IMR-90 (cell line): ENCODE measurements around the gene CNTN4. TPM values are rescaled to one million over a fixed set of nuclear protein-coding genes. Genes with fewer than 3 reads are reported as not detected.

Experiments used
- ATAC-seq: fragments of 200-7000 bp; cut with Tn5 transposase; 2 replicates; pipeline ENCODE4 v1.9.1; 2020; ENCODE audit warnings: low read depth, mild to moderate bottlenecking, moderate library complexity
- BruUV-seq: library from RNA; stranded (reverse); fragments of 400-500 nt; replicated peaks from 2 replicates; lab custom pipeline; 2021; lab: Mats Ljungman, UMichigan
- CTCF ChIA-PET: fragments of 300-600 bp; formaldehyde crosslinking; extraction: SDS; loops from one replicate; lab custom pipeline; 2021; ENCODE audit warnings: antibody characterized with exemption; lab: Yijun Ruan, JAX
- POLR2A ChIA-PET: fragments of 300-600 bp; sonication (Branson Sonifier 250); formaldehyde crosslinking; loops from one replicate; lab custom pipeline; 2022; ENCODE audit warnings: antibody characterized with exemption; ENCODE audit not compliant: unreplicated experiment; lab: Charles Lee
- DNase-seq: peaks from one replicate; pipeline ENCODE4 v3.0.0; 2013
- H2AFZ ChIP-seq: replicated peaks from 2 replicates; pipeline ENCODE3; 2013; ENCODE audit warnings: low read length, mild to moderate bottlenecking; ENCODE audit not compliant: poor library complexity
- H2AK5ac ChIP-seq: 2 replicates; pipeline ENCODE4 v1.6.1; 2013; ENCODE audit warnings: low read depth, low read length, inconsistent platforms
- H2AK9ac ChIP-seq: replicated peaks from 2 replicates; pipeline ENCODE3; 2013; ENCODE audit warnings: mild to moderate bottlenecking, low read depth, low read length, moderate library complexity; ENCODE audit not compliant: poor library complexity
- H2BK120ac ChIP-seq: 2 replicates; pipeline ENCODE4 v1.6.1; 2013; ENCODE audit warnings: low read depth, low read length, inconsistent platforms
- H2BK15ac ChIP-seq: 3 replicates; pipeline ENCODE4 v1.6.1; 2013; ENCODE audit warnings: low read depth, low read length, inconsistent platforms
- H2BK20ac ChIP-seq: 2 replicates; pipeline ENCODE4 v1.6.1; 2013; ENCODE audit warnings: low read depth, mild to moderate bottlenecking, inconsistent platforms, low read length, moderate library complexity
- H2BK5ac ChIP-seq: 2 replicates; pipeline ENCODE4 v1.6.1; 2013; ENCODE audit warnings: mild to moderate bottlenecking, low read depth, low read length, inconsistent platforms; ENCODE audit not compliant: poor library complexity, severe bottlenecking
- H3K14ac ChIP-seq: replicated peaks from 2 replicates; pipeline ENCODE4 v1.6.1; 2013; ENCODE audit warnings: low read depth, low read length, inconsistent platforms
- H3K18ac ChIP-seq: 2 replicates; pipeline ENCODE4 v1.6.1; 2013; ENCODE audit warnings: low read depth, low read length, control low read depth
- H3K23ac ChIP-seq: 2 replicates; pipeline ENCODE4 v1.6.1; 2013; ENCODE audit warnings: low read depth, low read length, inconsistent platforms
- H3K27ac ChIP-seq: 2 replicates; pipeline ENCODE4 v1.5.1; 2013; ENCODE audit warnings: mild to moderate bottlenecking, control low read depth, low read length; ENCODE audit not compliant: insufficient read depth
- H3K27me3 ChIP-seq: 2 replicates; pipeline ENCODE4 v1.6.1; 2013; ENCODE audit warnings: low read length; ENCODE audit not compliant: control insufficient read depth, insufficient read depth
- H3K36me3 ChIP-seq: 2 replicates; pipeline ENCODE4 v1.6.1; 2013; ENCODE audit warnings: low read length, mixed read lengths; ENCODE audit not compliant: control insufficient read depth, insufficient read depth
- H3K4ac ChIP-seq: 2 replicates; pipeline ENCODE4 v1.6.1; 2013; ENCODE audit warnings: low read depth, low read length, inconsistent platforms
- H3K4me1 ChIP-seq: 2 replicates; pipeline ENCODE4 v1.6.1; 2013; ENCODE audit warnings: low read length, mixed read lengths; ENCODE audit not compliant: control insufficient read depth, insufficient read depth
- H3K4me2 ChIP-seq: 2 replicates; pipeline ENCODE4 v1.6.1; 2013; ENCODE audit warnings: low read depth, mild to moderate bottlenecking, control low read depth, low read length, moderate library complexity
- H3K4me3 ChIP-seq: 2 replicates; pipeline ENCODE4 v1.5.1; 2013; ENCODE audit warnings: low read depth, mild to moderate bottlenecking, control low read depth, low read length, moderate library complexity; ENCODE audit not compliant: insufficient read depth
- H3K56ac ChIP-seq: 2 replicates; pipeline ENCODE4 v1.6.1; 2013; ENCODE audit warnings: low read length, inconsistent platforms; ENCODE audit not compliant: insufficient read depth; ENCODE audit errors: extremely low read depth
- H3K79me1 ChIP-seq, 2 experiments: 2 replicates each; pipeline ENCODE4 v1.6.1; 2013; ENCODE audit warnings: low read length in 2 of 2, inconsistent platforms in 1 of 2, low read depth in 1 of 2
- H3K9ac ChIP-seq: 2 replicates; pipeline ENCODE4 v1.6.1; 2013; ENCODE audit warnings: low read depth, low read length, control low read depth
- H3K9me1 ChIP-seq: 2 replicates; pipeline ENCODE4 v1.6.1; 2013; ENCODE audit warnings: low read length, inconsistent platforms; ENCODE audit not compliant: insufficient read depth
- H3K9me3 ChIP-seq: 2 replicates; pipeline ENCODE4 v1.6.1; 2013; ENCODE audit warnings: low read length; ENCODE audit not compliant: control insufficient read depth, insufficient read depth
- H4K20me1 ChIP-seq: 2 replicates; pipeline ENCODE4 v1.6.1; 2013; ENCODE audit warnings: low read length, inconsistent platforms; ENCODE audit not compliant: insufficient read depth
- H4K5ac ChIP-seq: 2 replicates; pipeline ENCODE4 v1.6.1; 2013; ENCODE audit warnings: mild to moderate bottlenecking, low read depth, low read length, control low read depth
- H4K8ac ChIP-seq, 2 experiments: 2 replicates each; pipeline ENCODE4 v1.6.1; 2013; ENCODE audit warnings: low read depth in 2 of 2, low read length in 2 of 2, control low read depth in 1 of 2, inconsistent platforms in 1 of 2
- H4K91ac ChIP-seq: 2 replicates; pipeline ENCODE4 v1.6.1; 2013; ENCODE audit warnings: low read depth, low read length, inconsistent platforms; ENCODE audit not compliant: insufficient read depth
- CHD1 ChIP-seq: IDR thresholded peaks from 2 replicates; pipeline ENCODE4 v1.6.1; 2012; ENCODE audit warnings: low read depth, low read length, improper control_type of control experiment
- CTCF ChIP-seq: conservative IDR thresholded peaks from 2 replicates; pipeline ENCODE4 v1.5.1; 2012; ENCODE audit warnings: mild to moderate bottlenecking, low read depth, low read length, improper control_type of control experiment
- MAFK ChIP-seq: IDR thresholded peaks from 2 replicates; pipeline ENCODE4 v1.6.1; 2012; ENCODE audit warnings: low read depth, low read length, improper control_type of control experiment
- MAZ ChIP-seq: IDR thresholded peaks from 2 replicates; pipeline ENCODE4 v1.6.1; 2012; ENCODE audit warnings: low read depth, mild to moderate bottlenecking, low read length, improper control_type of control experiment, moderate library complexity, borderline replicate concordance
- USF2 ChIP-seq: fragments of 150-350 bp; IDR thresholded peaks from 2 replicates; pipeline ENCODE4 v1.6.1; 2017; ENCODE audit warnings: mild to moderate bottlenecking, antibody characterized with exemption, low read length, low read depth
- WGBS, 2 experiments: methylation state at CpG; one replicate each; pipeline versions ENCODE4 v1.1.5 to v1.1.7; 2013; ENCODE audit warnings: missing lambda C conversion rate in 2 of 2; ENCODE audit not compliant: insufficient read length in 1 of 2; ENCODE audit errors: extremely low coverage in 2 of 2; 5-methylcytosine and 5-hydroxymethylcytosine counted together
- dilution Hi-C: fragments of 300-500 bp; cut with HindIII; formaldehyde crosslinking; loops from one replicate; pipeline ENCODE4 v1.14.3; 2018; ENCODE audit warnings: low sequenced_read_pairs; ENCODE audit not compliant: unreplicated experiment
- in situ Hi-C: fragments of 300-500 bp; cut with MboI; formaldehyde crosslinking; loops from 3 replicates; pipeline ENCODE4 v1.14.3; 2019; ENCODE audit warnings: low sequenced_read_pairs, inconsistent platforms, mixed read lengths
- intact Hi-C: fragments of 100-400 bp; cut with micrococcal nuclease; formaldehyde crosslinking; loops from 2 replicates; pipeline ENCODE4 v1.10.0; 2022
- polyA plus RNA-seq, 3 experiments: library from polyadenylated mRNA; depleted of rRNA; stranded (reverse); fragments of >200 nt; gene quantifications; 2 replicates each; pipeline ENCODE4 v1.2.3, GENCODE V29; 2012; ENCODE audit warnings: low replicate concordance in 1 of 3
- total RNA-seq: library from RNA; depleted of rRNA; stranded (reverse); fragments of >200 nt; gene quantifications from 2 replicates; pipeline ENCODE4 v1.2.3, GENCODE V29; 2012

The CNTN4 gene
- total and polyA plus RNA-seq, 2 of the 4 experiments (the other 2 are of a cell fraction) = under 0.01 TPM; not detected in 1

GRCh38 chr3:2205692-2206091 is 107.0 kb downstream of the CNTN4 start:
- Histone ChIP-seq H4K91ac (no peak overlapping the region), H2AK5ac (no peak overlapping the region), H3K36me3 (no peaks in the 10 kb centered on the region), H3K14ac (no peak overlapping the region), H3K27me3 (no peaks in the 10 kb centered on the region), H2BK120ac (no peak overlapping the region), H3K23ac (no peak overlapping the region), H3K79me1 (no peaks in the 10 kb centered on the region), H3K9me3 (no peaks in the 10 kb centered on the region), H3K4ac (no peak overlapping the region), H3K56ac (no peak overlapping the region), H3K27ac (no peak overlapping the region), H4K8ac (no peak overlapping the region), H4K20me1 (no peaks in the 10 kb centered on the region), H3K9ac (no peak overlapping the region), H4K5ac (no peak overlapping the region), H3K4me1 (no peaks in the 10 kb centered on the region), H2AFZ (no peak overlapping the region), H3K4me3 (no peak overlapping the region), H2BK15ac (no peak overlapping the region), H2BK5ac (no peak overlapping the region), H3K4me2 (no peak overlapping the region), H2AK9ac (no peak overlapping the region), H3K18ac (no peak overlapping the region), H2BK20ac (no peak overlapping the region), H3K9me1 (no peaks in the 10 kb centered on the region)
- no CpG with 5 or more reads among the region's 2 CpGs for WGBS, 2 experiments
- no TSS peak for BruUV-seq
- intact Hi-C loops = no loop called here
- in situ Hi-C loops = no loop called here
- ChIA-PET CTCF (no interaction called here), POLR2A (no interaction called here)
- dilution Hi-C loops = no loop called here
- TF ChIP-seq MAFK = peak; percentile 82
- no peak for TF ChIP-seq MAZ
- TF ChIP-seq CHD1 = no peak
- TF ChIP-seq USF2 = no peak
- TF ChIP-seq CTCF = no peak
- no peak for DNase-seq
- no peak for ATAC-seq
